Measurements from ENCODE around the gene NUDT16L1.

NUDT16L1 gene

DNA sequence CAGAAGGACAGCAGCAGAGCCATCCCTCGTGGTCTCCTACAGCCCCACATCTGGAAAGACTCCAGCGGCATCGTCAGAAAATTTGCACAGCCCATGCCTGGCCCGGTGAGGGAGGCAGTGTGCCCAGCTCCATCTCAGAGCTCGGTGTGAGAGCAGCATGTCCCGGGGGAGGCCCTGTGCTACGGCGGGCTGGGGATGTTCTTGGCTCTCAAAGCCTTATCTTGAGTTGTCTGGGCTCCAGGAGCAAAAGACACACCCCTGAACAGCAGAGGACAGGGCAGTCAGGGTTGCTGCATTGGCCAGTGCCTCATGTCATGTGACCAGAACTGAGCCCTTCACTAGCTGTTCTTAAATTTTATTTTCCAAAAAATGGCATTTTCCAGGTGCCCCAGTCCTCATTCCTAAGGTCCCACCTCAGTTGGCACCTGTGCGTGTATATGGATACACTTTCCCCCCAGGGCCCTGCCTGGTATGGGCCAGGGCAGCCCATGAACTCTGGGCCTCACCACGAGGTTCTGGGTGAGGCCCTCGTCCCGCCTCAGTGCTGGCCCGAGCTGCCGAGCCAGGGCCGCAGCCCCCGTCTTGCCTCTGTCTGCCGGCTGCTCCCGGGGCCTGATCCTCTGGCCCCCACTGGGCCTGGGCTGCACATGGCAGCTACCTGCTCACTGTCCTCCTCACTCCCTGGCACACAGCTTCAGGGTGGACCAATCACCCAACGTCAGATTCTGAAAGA lies 3.0 kb downstream of the NUDT16L1 start:
- no peak for DNase-seq

DNA sequence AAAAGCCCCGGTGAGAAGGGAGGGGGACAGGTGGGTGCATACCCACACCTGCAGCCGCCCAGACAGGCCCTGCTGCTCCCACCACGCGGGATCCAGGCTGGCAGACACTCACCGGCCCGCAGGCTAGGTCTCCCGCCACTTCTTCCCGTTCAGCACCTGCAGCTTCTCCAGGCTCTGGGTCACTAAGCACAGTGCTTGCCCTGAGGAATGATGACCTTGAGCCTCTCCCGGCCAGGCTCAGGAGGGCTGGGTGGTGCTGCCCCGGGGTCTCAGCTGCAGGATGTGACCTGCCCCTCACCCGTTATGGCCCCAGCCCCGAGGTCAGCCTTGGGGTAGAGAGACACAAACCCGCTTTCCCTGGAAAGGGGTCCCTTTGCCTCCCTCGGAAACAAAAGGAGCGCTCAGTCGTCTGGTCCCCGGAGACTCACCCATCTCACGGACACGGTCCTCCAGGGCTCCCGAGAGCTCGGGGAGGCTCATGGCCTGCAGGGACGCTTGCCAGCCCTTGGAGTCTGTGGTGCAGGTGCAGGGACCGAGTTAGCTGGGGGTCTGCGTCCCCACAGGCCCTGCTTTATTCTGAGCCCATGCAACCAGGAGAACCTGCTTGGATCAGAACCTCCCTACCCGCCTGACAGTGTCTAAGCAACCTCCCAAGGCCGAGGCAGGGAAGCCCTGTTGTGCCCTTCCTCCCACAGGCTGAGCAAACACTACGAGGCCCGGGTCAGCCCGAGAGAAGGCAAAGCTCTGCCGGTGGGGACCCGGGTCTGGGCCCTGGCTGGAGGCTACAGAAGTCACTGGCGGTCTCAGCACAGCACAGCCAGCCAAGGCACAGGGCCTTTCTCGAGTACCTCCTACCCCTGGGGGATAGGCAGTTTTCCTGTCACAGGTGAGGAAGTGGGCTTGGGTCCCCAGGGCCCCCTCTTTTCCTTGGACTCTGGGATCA lies 3.8 kb downstream of the NUDT16L1 start:
- DNase-seq, result no peak

- DNase-seq, result no peak
Measured at GRCh38 chr16:4697848-4698291, 4.5 kb downstream of the NUDT16L1 start.

GRCh38 chr16:4698321-4699045 lies 5.1 kb downstream of the NUDT16L1 start:
- DNase-seq, result no peak

DNA sequence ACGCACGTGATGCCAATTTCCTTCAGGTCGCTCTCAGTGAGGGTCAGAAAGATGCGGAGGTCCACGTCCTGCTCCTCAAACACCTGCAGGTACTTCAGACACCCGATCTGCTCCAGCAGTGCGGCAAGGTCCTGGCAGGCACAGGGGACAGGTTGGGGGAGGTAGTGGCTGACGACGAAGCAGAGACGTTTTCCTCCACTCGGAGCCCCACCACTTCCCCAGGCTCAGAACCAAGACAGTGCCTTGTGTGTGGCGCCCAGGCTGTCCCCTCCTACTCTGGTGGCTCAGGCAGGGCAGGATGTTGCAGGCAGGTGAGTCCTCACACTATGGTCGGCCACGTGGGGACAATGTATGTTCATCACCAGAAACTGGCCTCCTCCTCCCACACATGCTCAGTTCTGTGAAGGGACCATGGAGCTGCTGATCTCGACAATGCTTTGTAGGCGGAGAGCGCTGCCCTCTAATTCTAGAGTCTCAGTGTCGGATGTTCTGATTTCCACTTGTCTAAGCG lies 5.7 kb downstream of the NUDT16L1 start:
- DNase-seq, result no peak

DNA sequence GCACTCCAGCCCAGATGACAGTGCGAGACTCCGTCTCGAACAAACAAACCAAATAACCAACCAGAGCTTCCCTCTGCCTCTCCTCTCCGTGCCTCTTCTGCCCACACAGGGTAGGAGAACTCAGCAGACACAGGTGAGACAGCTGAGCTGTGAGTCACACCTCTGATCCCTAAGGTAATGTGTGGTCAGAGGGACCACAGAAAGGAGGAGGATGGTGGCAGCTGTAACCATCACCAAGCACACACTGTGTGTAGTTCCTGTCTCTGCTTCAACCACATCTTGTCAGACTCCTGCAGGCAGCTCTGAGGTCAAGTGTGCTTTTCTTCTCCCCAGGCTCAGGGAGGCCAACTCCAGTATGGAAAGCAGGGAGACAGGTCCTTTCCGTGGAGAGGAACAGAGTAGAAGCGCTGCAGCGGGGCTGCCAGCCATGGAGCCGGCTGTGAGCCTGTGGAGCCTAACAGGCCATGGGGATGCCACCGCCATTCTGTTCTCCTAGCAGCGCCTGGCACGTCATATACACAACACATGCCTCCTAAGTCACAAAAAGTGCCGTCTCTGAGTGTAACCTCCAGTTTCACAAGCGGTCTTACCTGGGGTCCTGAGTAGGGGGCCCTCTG lies 7.1 kb downstream of the NUDT16L1 start:
- DNase-seq, result no peak

DNA sequence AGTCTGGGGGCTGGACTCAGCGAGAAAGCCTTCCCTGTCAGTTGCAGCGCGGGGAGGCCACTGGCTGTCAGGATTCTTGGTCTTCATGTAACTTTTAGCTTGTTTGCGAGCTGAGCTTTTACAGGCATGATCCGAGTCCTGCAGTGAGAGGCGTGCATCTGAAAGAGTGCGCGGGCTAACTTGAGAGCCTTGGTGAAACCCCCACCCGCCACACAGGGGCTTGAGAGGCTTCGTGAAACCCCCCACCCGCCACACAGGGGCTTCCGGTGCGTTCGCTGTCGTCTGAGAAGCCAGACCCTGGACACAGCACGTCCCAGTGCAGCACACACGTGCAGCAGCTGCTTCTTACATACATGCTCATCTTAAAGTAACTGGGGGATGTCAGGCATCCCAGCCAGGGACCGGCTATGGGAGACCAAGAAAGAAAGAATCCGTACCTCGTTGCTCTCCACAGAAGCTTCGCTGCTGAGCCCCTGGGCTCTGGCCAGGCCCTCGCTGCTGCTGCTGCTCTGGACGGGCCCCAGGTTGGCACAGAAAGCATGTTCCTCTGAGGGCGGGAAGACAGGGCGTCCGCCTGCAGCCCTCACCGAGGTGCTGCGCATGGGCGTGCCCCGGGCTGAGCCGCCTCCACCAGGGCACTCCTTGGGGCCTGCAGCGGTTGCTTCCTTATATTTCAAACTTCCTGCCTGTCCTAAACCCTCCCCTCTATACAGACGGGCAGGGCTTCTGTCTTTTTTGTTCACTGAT lies 7.8 kb downstream of the NUDT16L1 start:
- DNase-seq, result no peak

DNA sequence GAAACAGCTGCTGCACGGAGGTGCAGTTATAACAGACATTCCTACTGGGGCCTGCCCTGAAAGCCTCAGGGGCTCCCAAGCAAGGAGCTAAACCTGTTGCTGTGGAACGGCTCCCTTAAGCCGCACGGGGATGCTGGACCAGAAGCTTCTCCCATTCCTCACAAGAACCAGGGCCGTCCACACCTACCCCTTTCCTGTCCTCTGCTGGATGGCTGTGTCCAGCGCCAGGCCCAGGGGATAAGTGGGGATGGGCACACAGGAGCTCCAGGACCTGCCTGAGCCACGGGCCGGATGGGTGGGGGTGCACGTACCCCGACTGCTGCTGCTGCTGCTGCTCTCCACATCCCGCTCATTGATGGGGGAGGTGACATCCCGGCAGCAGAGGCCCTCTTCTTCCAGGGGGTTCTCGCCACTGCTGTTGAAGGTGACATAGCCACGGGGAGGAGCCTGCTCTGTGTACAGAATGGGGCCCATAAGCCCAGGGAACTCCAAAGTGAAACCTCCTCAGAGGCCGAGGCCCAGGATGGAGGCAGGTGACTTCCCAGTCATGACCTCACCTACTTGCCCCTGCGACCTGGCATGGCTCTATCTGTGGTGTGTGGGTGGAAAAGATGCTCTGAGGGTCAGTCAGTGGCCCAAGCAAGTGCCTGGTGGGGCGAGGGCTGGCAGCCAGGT lies 8.6 kb downstream of the NUDT16L1 start:
- DNase-seq, result no peak

GRCh38 chr16:4702466-4702808 lies 9.1 kb downstream of the NUDT16L1 start:
- no peak for DNase-seq

DNA sequence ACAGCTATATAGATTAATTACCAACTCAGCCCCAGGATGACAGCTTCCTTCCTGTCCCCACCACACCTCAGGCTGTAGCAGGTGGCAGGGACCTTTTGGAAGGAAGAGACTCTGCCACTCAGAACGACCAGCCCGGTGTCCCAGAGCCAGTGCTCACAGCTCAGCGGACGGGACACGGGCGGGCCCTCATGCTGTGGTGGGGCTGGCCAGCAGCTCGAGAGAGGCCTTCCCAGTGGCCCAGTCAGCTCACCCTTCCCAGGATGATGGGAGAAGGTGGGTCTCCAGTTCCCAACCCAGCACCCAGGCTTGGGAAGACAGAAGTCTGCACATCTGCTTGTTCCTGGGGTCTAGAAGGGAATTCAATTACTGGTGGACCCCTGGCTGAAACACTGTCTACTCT lies 10.5 kb downstream of the NUDT16L1 start:
- DNase-seq, result no peak

- no peak for DNase-seq
Measured at GRCh38 chr16:4704491-4704890, 11.1 kb downstream of the NUDT16L1 start.

DNA sequence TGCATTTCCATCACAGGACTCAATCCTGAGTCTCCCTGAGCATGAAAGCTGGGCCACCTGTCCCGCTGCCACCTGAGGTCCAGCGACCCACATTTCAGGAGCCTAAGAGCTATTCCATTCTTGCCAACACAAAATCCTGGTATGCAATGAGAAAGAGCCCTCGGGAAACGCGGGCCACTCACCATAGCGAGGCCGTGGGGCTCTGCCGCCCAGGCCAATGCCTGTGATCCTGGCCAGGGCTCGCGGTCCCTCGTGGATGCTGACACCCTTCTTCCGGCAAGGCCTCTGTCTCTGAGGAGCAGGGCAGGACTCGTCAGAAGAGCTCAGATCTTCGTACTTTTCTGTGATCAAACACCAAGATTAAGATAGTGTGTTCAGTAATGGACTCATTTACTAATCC lies 11.6 kb downstream of the NUDT16L1 start:
- no peak for DNase-seq

GRCh38 chr16:4706871-4707270 lies 13.5 kb downstream of the NUDT16L1 start:
- no peak for DNase-seq

GRCh38 chr16:4709481-4709880 lies 16.1 kb downstream of the NUDT16L1 start:
- DNase-seq, result no peak

- no peak for DNase-seq
Measured at GRCh38 chr16:4713663-4714501, 20.5 kb downstream of the NUDT16L1 start.

DNA sequence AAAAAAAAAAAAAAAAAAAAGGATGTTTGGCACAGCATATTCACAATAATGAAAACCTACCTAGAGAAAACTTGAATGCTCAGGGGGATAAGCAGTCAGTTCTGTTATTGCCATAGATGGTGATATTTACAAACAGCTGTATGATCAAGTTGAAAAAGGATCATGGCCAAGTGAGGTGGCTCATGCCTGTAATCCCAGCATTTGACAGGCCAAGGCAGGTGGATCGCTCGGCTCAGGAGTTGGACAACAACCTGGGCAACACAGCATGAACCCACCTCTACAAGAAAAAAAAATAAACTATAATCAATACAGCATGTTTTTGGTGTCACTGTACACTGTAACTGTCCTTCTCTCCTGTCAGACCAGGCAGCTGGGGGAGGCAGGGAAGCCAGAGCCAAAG lies 21.6 kb downstream of the NUDT16L1 start:
- no peak for DNase-seq

GRCh38 chr16:4718466-4718865 lies 25.1 kb downstream of the NUDT16L1 start:
- DNase-seq, result no peak

DNA sequence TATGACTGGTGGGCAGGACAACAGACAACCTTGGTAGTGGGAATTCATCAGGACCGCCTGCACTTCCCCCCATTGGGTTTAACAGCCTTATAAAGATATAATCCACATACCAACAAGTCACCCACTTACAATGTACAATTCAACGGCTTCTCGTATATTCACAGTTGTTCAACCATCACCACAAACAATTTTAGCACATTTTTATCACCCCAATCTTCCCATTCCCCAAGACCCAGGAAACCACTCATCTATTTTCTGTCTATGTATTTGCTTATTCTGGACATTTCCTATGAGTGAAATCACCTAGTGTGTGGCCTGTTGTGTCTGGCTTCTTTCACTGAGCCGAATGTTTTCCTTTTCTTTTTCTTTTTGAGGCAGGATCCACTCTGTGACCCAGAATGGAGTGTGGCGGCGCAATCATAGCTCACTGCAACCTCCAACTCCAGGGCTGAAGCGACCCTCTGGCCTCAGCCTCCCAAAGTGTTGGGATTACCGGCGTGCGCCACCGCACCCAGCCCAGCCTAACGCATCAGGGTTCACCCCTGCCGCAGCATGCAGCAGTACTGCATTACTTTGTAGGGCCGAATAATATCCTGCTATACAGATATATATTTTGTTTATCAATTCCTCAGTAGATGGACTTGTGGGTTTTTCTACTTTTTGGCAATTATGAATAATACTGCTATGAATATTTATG lies 29.9 kb downstream of the NUDT16L1 start:
- no peak for DNase-seq

DNA sequence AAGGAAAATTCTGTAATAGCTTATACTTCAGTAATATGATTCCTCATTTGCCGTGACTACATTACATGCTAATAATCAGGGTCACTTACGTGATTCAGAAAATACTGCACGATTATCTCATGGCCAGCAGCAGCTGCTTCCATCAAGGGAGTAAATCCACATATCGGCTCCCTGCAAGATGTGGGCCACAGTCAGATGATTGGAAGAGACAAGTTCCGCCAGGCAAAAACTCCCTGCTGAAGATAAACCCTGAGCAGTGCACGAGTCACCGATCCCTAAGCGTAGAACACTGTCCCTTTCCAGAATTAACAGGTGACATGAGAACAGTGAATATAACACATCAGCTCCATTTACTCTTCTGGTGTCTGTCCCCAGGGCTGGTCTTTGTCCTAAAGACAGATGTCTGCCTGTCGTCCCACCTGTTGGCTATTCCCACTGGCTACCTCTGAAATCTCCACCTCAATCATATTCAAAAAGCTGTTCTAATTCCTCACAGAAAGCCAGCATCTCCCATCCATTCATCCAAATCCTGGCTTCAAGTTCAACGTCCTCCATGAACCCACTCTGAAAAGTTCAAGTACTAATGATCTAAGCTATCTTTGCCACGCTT lies 31.4 kb downstream of the NUDT16L1 start:
- DNase-seq, result no peak

All from CD4-positive, alpha-beta T cell treated with Interleukin-15 for 1 hour (primary cell).